ENCODE measurements around the gene GRPR.

The GRPR gene

GRCh38 chrX:16130707-16131106, 7.3 kb downstream of the GRPR start:
- no peak for TF ChIP-seq POLR2AphosphoS5 (IDR thresholded peaks at IDR 0.05; ENCODE audit: low read depth, low read length)
- no peak for TF ChIP-seq FOXP2 (optimal IDR thresholded peaks at IDR 0.05; ENCODE audit: borderline replicate concordance, extremely low read depth, extremely low read length, insufficient read depth)
- no peak for TF ChIP-seq TAF1 (IDR thresholded peaks at IDR 0.05; ENCODE audit: borderline replicate concordance, insufficient read depth, low read length)
- no peak for TF ChIP-seq SIN3A (IDR thresholded peaks at IDR 0.05; ENCODE audit: borderline replicate concordance, insufficient read depth, low read length)
- TF ChIP-seq REST (IDR thresholded peaks at IDR 0.05; ENCODE audit: insufficient read depth in 1 of 2, low read depth in 2 of 2, low read length in 2 of 2), result no peak

GRCh38 chrX:16134936-16135335, 11.6 kb downstream of the GRPR start:
- no peak for TF ChIP-seq REST (IDR thresholded peaks at IDR 0.05; ENCODE audit: insufficient read depth in 1 of 2, low read depth in 2 of 2, low read length in 2 of 2)

GRCh38 chrX:16136080-16136479, 12.7 kb downstream of the GRPR start:
- TF ChIP-seq REST (IDR thresholded peaks at IDR 0.05; ENCODE audit: insufficient read depth in 1 of 2, low read depth in 2 of 2, low read length in 2 of 2), result no peak
- TF ChIP-seq POLR2AphosphoS5 (IDR thresholded peaks at IDR 0.05; ENCODE audit: low read depth, low read length), result no peak
- no peak for TF ChIP-seq SIN3A (IDR thresholded peaks at IDR 0.05; ENCODE audit: borderline replicate concordance, insufficient read depth, low read length)
- no peak for TF ChIP-seq FOXP2 (optimal IDR thresholded peaks at IDR 0.05; ENCODE audit: borderline replicate concordance, extremely low read depth, extremely low read length, insufficient read depth)
- TF ChIP-seq TAF1 (IDR thresholded peaks at IDR 0.05; ENCODE audit: borderline replicate concordance, insufficient read depth, low read length), result no peak

GRCh38 chrX:16137416-16138107, 14.2 kb downstream of the GRPR start:
- TF ChIP-seq SIN3A (IDR thresholded peaks at IDR 0.05; ENCODE audit: borderline replicate concordance, insufficient read depth, low read length) (no peak), FOXP2 (optimal IDR thresholded peaks at IDR 0.05; ENCODE audit: borderline replicate concordance, extremely low read depth, extremely low read length, insufficient read depth) (no peak), POLR2AphosphoS5 (IDR thresholded peaks at IDR 0.05; ENCODE audit: low read depth, low read length) (no peak), TAF1 (IDR thresholded peaks at IDR 0.05; ENCODE audit: borderline replicate concordance, insufficient read depth, low read length) (no peak), REST (IDR thresholded peaks at IDR 0.05; ENCODE audit: insufficient read depth in 1 of 2, low read depth in 2 of 2, low read length in 2 of 2) (no peak)

GRCh38 chrX:16138108-16138427, 14.7 kb downstream of the GRPR start:
- TF ChIP-seq SIN3A (IDR thresholded peaks at IDR 0.05; ENCODE audit: borderline replicate concordance, insufficient read depth, low read length) (no peak), POLR2AphosphoS5 (IDR thresholded peaks at IDR 0.05; ENCODE audit: low read depth, low read length) (no peak), FOXP2 (optimal IDR thresholded peaks at IDR 0.05; ENCODE audit: borderline replicate concordance, extremely low read depth, extremely low read length, insufficient read depth) (no peak), REST (IDR thresholded peaks at IDR 0.05; ENCODE audit: insufficient read depth in 1 of 2, low read depth in 2 of 2, low read length in 2 of 2) (no peak), TAF1 (IDR thresholded peaks at IDR 0.05; ENCODE audit: borderline replicate concordance, insufficient read depth, low read length) (no peak)
